Upper lobe of right lung (tissue), 1 donor: ENCODE data around the gene LHX2. TPM values are rescaled to one million over a fixed set of nuclear protein-coding genes. Genes with fewer than 3 reads are reported as not detected.
"Not testable (repeated sequence)": the region's sequence is repeated elsewhere in the genome, so short reads cannot be mapped to it uniquely, and the experiment has no call there.

Source experiments
- ATAC-seq: fragments of 200-7000 bp; cut with Tn5 transposase; one replicate; pipeline ENCODE4 v1.9.1; 2020; ENCODE audit warnings: mild to moderate bottlenecking, moderate library complexity
- DNase-seq: peaks from one replicate; pipeline ENCODE4 v3.0.0-alpha.2; 2020
- H3K27ac ChIP-seq: fragments of 200-600 bp; one replicate; pipeline ENCODE4 v1.8.0; 2022
- H3K27me3 ChIP-seq: fragments of 200-600 bp; one replicate; pipeline ENCODE4 v1.8.0; 2022; ENCODE audit warnings: mild to moderate bottlenecking
- H3K36me3 ChIP-seq: fragments of 200-600 bp; one replicate; pipeline ENCODE4 v1.8.0; 2022
- H3K4me1 ChIP-seq: fragments of 200-600 bp; one replicate; pipeline ENCODE4 v1.8.0; 2022
- H3K4me3 ChIP-seq: fragments of 200-600 bp; one replicate; pipeline ENCODE4 v1.8.0; 2022; ENCODE audit warnings: mild to moderate bottlenecking
- H3K9me3 ChIP-seq: fragments of 200-600 bp; one replicate; pipeline ENCODE4 v1.8.0; 2022
- intact Hi-C: fragments of 100-400 bp; cut with DNase I; formaldehyde crosslinking; loops from one replicate; pipeline ENCODE4 v1.11.0; 2022
- total RNA-seq: library from RNA; stranded (reverse); fragmentation: NEBNext Ultra II Directional; extraction: Animal tissue kit (Norgen Biotek cat#: 25700); gene quantifications from one replicate; pipeline ENCODE4 v1.2.1, GENCODE V29; 2021
- TF ChIP-seq, protein P1 (sequence below): fragments of 200-600 bp; IDR thresholded peaks from one replicate; pipeline ENCODE4 v1.8.0; 2022; ENCODE audit warnings: antibody characterized with exemption
- donor health status: DM: no; HTN: yes; CAD: no; lungs with severe emphysema.

The LHX2 gene
- total RNA-seq, 1 donor from 2014 or later, result not detected

DNA sequence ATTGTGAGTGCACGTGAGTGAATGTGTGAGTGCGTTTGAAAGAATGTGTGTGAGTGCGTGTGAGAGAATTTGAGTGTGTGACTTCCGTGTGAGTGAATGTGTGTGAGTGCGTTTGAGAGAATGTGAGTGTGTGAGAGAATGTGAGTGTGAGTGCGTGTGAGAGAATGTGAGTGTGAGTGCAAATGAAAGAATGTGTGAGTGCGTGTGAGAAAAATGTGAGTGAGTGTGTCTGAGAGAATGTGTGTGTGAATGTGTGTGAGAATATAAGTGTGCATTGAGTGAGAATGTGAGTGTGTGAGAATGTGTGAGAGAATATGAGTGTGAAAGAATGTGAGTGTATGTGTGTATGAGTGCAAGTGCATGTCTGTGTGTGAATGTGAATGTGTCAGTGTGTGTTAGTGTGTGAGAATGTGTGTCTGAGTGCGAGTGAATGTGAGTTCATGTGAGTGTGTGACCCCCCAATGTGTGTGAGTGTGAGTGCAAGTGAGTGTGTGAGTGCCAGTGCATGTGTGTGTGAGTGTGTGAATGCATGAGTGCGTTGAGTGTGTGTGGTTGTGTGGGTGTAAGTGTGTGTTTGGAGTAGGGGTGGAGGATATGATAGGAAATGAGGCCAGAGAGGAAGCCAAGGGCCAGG lies 37.9 kb upstream of the LHX2 start:
- Histone ChIP-seq H3K27me3 (peaks cover 8% of the 10 kb centered on the region), H3K36me3 (no peaks in the 10 kb centered on the region), H3K4me3 (no peak overlapping the region), H3K27ac (no peak overlapping the region), H3K9me3 (no peaks in the 10 kb centered on the region), H3K4me1 (no peaks in the 10 kb centered on the region)
- intact Hi-C loops, result no loop called here
- ATAC-seq (no peak), DNase-seq (no peak)
- TF ChIP-seq, protein P1, sequence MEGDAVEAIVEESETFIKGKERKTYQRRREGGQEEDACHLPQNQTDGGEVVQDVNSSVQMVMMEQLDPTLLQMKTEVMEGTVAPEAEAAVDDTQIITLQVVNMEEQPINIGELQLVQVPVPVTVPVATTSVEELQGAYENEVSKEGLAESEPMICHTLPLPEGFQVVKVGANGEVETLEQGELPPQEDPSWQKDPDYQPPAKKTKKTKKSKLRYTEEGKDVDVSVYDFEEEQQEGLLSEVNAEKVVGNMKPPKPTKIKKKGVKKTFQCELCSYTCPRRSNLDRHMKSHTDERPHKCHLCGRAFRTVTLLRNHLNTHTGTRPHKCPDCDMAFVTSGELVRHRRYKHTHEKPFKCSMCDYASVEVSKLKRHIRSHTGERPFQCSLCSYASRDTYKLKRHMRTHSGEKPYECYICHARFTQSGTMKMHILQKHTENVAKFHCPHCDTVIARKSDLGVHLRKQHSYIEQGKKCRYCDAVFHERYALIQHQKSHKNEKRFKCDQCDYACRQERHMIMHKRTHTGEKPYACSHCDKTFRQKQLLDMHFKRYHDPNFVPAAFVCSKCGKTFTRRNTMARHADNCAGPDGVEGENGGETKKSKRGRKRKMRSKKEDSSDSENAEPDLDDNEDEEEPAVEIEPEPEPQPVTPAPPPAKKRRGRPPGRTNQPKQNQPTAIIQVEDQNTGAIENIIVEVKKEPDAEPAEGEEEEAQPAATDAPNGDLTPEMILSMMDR, result no peak

DNA sequence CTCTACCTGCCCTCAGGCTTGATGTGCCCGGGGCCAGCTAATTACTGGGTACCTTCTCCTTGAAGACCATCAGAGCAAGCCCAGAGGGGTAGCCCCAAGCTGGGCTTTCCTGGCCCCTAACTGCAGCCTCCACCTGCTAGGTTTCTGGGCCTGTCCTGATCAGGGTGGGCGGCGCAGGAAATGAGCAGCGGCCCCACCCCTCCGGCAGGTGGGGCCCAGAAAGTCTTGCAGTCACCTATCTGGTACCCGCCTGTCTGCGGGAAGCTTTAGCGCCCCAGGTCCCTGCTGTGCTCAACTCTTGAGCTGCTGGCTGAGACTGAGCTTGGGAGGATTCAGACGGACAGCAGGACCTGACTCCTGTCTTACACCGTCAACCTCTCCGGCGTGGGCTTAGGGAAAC lies 37.1 kb upstream of the LHX2 start:
- H3K4me3 ChIP-seq, result no peak overlapping the region
- TF ChIP-seq, protein P1, result no peak
- no peaks in the 10 kb centered on the region for H3K36me3 ChIP-seq
- intact Hi-C loops, result no loop called here
- no peak for DNase-seq
- ATAC-seq, result no peak
- H3K9me3 ChIP-seq, result no peaks in the 10 kb centered on the region
- no peak overlapping the region for H3K27ac ChIP-seq
- H3K27me3 ChIP-seq, result peaks cover 7% of the 10 kb centered on the region
- no peaks in the 10 kb centered on the region for H3K4me1 ChIP-seq

DNA sequence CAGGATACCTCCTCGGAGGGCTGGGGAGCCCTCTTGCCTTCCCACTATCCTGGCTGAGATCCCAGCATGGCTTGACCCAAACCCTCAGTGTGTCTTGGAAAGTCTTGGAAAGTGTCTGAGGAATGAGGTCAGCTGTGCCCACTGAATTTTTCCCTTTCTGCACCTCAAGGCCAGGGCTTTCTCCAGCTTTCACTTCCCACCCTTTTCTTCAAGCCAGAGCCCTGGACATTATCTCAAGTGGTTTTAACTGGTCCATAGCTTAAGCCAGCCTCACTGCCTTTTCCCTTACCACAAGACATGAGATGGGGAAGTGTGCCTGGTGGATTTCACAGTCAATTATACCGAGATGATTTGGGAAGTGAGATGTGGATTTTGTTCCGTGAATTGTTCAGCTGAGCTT lies 35.7 kb upstream of the LHX2 start:
- H3K27me3 ChIP-seq, result peaks cover 10% of the 10 kb centered on the region
- no peak overlapping the region for H3K27ac ChIP-seq
- H3K36me3 ChIP-seq, result no peaks in the 10 kb centered on the region
- H3K4me1 ChIP-seq, result no peaks in the 10 kb centered on the region
- DNase-seq, result no peak
- intact Hi-C loops, result no loop called here
- TF ChIP-seq, protein P1, result no peak
- H3K9me3 ChIP-seq, result no peaks in the 10 kb centered on the region
- ATAC-seq, result no peak
- no peak overlapping the region for H3K4me3 ChIP-seq

DNA sequence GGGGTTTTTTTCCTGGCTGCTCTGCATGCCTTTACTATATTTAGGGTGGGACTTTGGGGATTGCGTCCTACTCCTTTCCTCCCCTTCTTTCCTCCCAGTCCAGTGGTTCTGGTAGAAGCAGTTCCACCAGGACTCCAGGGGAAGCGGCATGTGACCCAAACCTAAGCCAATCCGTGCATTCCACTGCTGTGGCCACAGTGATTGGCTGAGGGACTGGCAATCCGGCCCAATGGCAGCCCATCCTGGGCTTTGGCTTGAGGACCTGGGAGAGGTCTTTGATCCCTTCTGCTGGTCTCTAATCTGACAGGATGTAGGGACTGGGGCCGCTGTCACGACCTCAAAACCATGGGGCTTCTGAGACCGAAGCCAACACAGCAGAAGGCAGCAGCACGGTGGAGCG lies 35.0 kb upstream of the LHX2 start:
- H3K27ac ChIP-seq, H3K4me3 ChIP-seq, intact Hi-C loops, ATAC-seq, H3K4me1 ChIP-seq, H3K9me3 ChIP-seq, DNase-seq, H3K36me3 ChIP-seq: not testable (repeated sequence)
- H3K27me3 ChIP-seq, result peaks cover 14% of the 10 kb centered on the region

DNA sequence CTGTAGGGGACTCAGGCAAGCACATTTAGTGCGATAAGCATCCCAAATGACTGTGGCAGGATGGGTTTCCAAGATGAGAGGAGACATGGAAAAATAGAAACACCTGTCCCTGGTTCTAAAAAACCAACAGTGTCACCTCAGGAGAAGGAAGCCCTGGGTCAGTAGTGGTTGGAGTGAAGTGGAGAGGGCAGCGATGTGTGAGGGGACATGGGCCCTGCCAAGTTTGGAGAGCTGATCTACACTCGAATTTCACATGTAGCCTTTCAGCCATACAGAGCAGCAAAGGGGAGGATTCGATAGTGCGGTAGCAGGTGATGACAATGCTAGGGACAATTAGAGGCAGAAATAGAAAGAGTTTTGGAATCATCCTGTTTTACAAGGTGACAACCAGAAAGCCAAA lies 32.6 kb upstream of the LHX2 start:
- ATAC-seq (no peak), DNase-seq (no peak)
- no peaks in the 10 kb centered on the region for H3K36me3 ChIP-seq
- TF ChIP-seq, protein P1, result no peak
- intact Hi-C loops, result no loop called here
- H3K9me3 ChIP-seq, result no peaks in the 10 kb centered on the region
- no peaks in the 10 kb centered on the region for H3K4me1 ChIP-seq
- H3K4me3 ChIP-seq, result no peak overlapping the region
- H3K27me3 ChIP-seq, result peaks cover 20% of the 10 kb centered on the region
- no peak overlapping the region for H3K27ac ChIP-seq

DNA sequence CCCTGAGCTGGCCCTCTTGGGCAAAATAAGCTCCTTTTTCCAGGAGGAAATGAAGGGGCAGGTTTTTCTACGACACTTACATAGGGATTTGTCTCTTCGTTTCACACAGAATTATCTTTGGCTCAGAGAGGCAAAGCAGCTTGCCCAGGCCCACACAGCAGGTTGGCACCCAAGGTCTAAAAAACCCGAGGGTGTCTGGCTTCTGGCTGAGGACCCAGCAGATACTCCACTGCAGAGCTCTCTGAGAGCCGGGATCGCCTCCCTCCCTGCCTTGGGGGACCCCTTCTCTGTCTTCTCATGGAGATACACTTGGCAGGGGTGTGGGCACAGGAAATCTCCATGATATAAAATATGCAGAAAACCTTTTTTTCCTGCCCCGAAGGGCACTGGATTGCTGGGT lies 29.0 kb upstream of the LHX2 start:
- ATAC-seq (no peak), DNase-seq (no peak)
- intact Hi-C loops, result no loop called here
- H3K4me1 ChIP-seq, result no peaks in the 10 kb centered on the region
- H3K27ac ChIP-seq, result no peak overlapping the region
- peaks cover 26% of the 10 kb centered on the region for H3K27me3 ChIP-seq
- no peaks in the 10 kb centered on the region for H3K36me3 ChIP-seq
- TF ChIP-seq, protein P1, result no peak
- no peaks in the 10 kb centered on the region for H3K9me3 ChIP-seq
- no peak overlapping the region for H3K4me3 ChIP-seq
